NCI-H526 treated with DMSO at 0.1 percent for 48 hours (cell line): ENCODE results near the gene KLK7.
"Not testable (repeated sequence)": the region's sequence is repeated elsewhere in the genome, so short reads cannot be mapped to it uniquely, and the experiment has no call there.

ENCODE experiments used
- DNase-seq: peaks from one replicate; lab custom pipeline; 2025; lab: John Stamatoyannopoulos, UW

Gene KLK7

DNA sequence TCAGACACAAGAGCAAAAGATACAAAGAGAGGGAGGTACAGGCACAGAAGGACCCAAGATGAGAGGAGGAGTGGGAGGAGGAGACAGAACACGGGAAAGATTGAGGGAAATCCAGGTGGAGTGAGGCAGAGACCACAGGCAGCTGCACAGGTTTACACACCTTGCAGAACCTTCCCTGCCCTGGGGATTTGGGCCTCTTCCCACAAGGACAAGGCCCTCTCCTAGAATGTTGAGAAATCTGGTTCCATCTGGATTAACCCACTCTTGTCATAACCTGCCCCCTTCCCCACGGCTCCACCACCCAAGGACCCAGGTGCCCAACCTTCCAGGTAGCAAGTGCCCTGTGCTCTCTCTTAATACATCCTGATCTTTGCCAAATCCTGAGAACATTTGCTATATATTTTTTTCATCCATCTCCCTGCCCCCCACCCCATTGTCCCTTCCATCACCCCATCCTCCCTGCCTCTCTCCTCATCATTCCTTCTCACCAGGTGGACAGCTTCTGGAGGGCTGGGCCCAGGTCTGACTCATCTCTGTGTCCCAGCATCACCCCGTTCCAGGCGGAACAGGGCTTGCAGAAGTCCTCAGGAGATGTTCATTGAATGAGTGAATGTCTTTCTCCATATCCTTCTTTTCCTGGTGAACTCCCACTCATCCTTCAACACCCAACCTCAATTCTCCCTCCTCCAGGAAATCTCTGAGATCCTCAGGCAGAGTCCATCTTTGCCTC is 26.5 kb upstream of the KLK7 start:
- no peak for DNase-seq

DNA sequence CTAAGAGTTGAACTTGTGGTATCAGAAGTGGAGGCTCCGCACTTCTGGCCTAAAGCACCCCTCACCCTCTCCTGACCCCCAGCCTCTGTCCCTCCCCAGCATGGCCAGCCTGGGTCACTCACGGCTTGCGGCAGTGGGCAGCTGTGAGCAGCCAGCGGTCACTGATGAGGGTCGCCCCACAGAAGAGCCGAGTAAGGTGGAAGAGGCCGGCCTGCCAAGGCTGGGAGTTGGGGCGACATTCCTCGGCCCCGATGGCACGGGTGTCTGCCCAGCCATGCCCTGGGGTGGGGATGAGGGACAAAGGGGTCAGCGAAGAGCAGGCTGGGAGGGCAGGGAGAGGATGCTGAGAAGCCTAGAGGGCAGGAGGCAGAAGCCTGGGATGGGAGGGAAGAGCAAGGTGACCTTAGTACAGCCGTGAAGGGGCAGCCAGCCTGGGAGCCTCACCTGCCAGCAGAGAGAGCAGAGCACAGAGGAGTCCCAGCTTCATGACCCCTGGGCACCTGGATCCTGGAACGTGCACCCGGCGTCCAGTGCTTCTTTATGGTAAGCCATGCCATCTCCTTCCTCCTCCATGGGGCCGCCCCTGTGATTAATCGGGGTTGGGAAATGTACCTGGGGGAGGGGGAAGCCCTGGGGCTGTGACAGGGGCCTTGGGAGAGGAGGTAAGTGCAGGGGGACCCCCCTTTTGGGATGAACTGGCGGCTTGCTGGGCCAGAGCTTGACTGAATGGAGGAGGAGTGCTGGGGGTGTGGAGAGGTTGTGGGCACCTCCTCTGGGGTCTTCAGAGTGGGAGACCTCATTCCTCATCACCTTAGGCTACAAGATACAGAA is 25.6 kb upstream of the KLK7 start:
- no peak for DNase-seq

DNA sequence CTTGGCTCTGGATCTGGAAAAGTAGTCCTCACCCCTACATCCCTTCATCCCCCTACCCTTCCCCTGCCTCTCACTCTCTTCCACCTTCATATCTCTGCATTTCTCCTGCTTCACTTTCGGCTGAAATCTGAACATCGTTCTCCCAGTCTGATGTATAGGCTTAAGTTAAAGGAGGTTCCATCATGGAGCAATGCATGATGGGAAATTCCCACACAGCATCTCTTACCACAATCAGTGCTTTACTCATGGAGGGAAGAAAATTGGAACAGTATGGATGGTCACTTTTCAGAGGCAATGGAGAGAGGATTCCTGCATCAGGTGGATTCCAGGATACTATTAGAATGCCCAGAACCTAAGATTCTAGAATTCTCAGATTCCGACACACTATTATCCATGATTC is 23.8 kb upstream of the KLK7 start:
- no peak for DNase-seq

GRCh38 chr19:51006406-51006805 is 22.7 kb upstream of the KLK7 start:
- DNase-seq = no peak

GRCh38 chr19:51005248-51005647 is 21.5 kb upstream of the KLK7 start:
- no peak for DNase-seq

DNA sequence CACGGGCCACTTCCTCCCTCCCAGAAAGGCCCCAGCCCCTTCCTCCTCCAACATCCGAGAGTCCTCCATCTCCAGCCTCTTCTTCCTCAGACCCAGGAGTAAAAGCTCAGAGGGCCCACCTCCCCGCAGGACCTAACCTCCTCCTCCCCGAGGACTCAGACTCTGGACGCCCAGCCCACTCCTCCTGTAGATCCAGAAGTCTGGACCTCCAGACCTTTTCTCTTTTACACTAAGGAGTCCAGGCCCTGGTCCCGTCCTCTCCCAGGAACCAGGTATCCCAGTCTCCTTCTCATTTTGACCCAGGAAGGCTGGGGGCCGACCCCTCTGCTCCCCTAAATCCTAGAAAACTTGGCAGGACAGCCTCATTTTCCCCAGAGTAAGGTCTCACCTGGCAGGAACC is 19.6 kb upstream of the KLK7 start:
- no peak for DNase-seq

- no peak for DNase-seq
Measured at GRCh38 chr19:51002542-51003311, 19.0 kb upstream of the KLK7 start.

DNA sequence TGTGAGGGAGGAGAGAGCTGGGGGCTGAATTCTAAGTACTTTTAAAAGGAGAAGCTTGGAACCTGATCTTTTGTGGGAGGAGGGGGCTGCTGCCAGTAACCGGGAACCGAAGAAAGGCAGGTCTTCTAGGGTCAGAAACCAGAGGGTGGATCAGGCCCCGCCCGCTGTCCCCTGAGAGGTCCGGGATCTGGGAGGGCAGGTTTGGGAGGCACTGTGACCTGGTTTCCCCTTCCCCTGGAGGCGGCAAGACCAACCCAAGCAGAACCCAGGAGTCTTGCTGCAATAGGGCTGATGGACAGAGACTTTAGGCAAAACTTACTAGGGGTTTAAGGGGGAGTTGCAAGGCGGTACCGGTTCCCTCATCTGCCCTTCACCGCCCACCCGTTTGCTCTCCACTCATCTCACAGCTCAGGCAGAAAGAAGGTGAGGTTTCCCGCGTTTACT is 18.4 kb upstream of the KLK7 start:
- DNase-seq = no peak

DNA sequence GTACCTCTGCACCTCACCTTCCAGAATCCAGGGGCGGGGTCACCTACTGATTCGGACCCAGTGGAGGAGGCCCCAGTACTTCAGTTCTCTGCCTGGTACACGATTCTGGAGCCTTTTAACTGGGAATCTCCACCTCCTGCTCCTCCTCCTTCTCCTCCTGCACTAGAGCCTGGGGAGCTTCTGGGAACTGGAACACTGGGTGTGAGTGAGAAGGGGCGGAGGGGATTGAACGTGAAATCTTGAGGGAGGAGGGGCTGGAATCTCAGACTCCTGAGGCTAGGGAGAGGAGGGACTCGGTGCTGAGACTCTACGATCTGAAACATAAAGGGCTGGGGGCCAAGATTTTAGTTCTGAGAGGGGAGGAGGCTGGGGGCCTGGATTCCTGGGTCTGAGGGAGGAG is 17.8 kb upstream of the KLK7 start, which contains the start of gene KLK8:
Gene KLK8, minus strand, starts transcription at position 90 of the 400 bp plus-strand sequence. CDS start 437 bp downstream, outside the sequence.
- DNase-seq = no peak

DNA sequence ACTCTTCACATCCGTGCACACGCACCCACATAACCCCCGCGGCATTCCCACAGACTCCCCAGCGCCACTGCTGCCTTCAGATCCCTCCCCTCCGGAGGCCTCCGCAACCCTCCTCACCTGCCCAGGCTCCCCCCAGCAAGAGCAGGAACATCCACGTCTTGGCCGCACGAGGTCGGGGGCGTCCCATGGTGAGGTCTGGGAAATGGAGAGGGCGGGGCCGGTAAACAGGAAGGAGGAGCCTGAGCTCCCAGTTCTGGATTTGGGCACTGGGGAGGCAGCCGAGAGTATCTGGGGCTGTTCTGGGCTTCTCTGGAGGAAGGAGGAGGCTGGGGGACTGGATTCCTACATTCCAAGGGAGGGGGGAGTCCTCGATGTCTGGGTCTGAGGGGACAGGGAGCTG is 17.3 kb upstream of the KLK7 start:
- DNase-seq = no peak

GRCh38 chr19:51000426-51000825 is 16.7 kb upstream of the KLK7 start:
- no peak for DNase-seq

- no peak for DNase-seq
Measured at GRCh38 chr19:50998686-50999085, 15.0 kb upstream of the KLK7 start.

- DNase-seq = no peak
Measured at GRCh38 chr19:50998061-50998460, 14.3 kb upstream of the KLK7 start.

DNA sequence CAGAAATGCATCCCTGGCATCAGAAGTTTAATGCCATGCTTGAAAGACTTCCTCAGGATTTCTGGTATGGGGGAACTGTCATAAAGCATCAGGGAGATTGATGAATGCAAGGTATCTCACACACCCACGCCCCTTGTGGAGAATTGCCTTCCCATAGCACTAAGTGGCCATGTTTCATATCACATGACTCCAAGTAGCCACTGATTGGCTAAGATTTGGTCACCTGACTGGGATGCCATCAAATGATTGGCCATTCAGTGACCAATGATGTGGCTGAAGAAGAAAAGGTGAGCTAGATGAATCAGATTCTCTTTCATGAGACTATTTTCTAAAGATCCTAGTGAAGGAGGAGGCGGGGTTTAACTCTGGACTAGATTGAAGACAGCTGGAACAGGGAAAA is 10.4 kb upstream of the KLK7 start:
- no peak for DNase-seq

DNA sequence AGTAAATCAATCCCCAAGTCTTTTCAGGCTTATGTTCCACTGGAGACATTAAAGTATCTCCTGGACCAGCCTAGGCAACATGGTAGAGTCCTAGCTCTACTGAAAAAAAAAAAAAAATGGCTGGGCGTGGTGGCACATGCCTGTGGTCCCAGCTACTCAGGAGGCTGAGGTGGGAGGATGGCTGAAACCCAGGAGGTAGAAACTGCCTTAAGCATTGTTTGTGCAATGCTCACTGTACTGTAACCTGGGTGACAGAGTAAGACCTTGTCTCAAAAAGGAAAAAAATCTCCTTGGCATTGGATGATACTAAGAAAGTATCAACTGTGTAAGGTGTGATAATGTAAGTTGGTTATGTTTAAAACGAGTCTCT is 8.9 kb upstream of the KLK7 start:
- no peak for DNase-seq

DNA sequence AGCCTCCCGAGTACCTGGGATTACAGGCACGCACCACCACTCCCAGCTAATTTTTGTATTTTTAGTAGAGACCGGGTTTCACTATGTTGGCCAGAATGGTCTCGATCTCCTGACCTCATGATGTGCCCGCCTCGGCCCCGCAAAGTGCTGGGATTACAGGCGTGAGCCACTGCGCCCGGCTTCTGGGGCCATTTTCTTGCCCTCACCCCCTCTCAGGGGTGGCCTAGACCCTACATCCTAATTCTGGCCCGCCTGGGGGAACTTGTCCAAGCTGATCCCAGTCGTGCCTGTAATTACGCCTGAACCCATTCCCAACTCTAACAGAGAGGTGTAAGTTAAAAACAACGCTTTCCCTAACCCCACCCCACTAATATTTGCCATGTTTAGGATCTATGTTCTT is 699 bp upstream of the KLK7 start:
- DNase-seq = not testable (repeated sequence)

DNA sequence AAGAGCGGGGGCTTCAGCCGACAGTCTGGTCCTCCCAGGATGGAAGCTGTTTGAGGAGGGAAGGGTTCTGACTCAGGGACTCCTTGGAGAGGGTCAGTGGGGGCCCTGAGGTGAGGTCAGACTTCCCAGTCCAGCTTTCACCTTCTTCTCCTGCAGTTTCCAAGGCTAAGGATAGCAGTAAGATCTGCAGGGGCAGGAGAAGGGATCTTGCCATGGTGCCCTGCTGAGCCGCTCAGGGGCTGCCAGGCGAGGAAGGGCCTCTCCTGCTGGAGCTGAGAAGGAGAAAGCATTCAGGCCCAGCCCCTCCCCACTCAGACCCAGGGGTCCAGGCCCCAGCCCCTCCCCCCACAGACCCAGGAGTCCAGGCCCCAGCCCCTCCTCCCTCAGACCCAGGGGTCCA is 1.5 kb downstream of the KLK7 start:
- DNase-seq = no peak

- no peak for DNase-seq
Measured at GRCh38 chr19:50981587-50982146, 2.0 kb downstream of the KLK7 start.

GRCh38 chr19:50980208-50980607 is 3.5 kb downstream of the KLK7 start:
- no peak for DNase-seq

- no peak for DNase-seq
Measured at GRCh38 chr19:50979758-50980157, 4.0 kb downstream of the KLK7 start.

DNA sequence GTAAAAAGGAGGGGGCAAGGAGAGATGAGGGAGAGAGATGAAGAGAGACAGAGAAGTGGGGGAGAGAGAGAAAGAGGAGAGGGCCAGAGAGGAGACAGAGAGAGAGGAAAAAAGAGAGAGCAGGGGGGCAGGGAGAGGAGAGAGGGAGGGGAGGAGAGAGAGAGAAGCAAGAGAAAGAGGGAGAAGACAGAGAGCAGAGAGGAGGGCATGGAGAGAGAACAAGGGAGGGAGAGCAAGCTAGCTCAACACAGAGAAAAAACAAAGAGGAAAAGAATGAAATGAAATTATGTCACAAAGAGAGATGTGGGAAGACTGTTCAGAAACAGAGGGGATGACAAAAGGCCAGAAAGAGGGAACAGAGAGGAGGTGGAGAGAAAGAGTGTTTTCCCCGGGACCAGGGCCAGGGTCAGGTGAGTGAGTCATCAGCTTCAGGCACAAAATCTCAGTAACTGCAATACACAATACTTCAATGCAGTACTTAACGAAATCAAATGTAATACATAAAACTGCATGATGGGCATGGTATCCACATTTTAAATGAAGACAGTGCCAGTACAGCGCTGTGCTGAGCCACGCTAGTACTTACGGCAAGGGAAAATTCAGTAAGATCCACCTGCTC is 4.8 kb downstream of the KLK7 start:
- DNase-seq = no peak

DNA sequence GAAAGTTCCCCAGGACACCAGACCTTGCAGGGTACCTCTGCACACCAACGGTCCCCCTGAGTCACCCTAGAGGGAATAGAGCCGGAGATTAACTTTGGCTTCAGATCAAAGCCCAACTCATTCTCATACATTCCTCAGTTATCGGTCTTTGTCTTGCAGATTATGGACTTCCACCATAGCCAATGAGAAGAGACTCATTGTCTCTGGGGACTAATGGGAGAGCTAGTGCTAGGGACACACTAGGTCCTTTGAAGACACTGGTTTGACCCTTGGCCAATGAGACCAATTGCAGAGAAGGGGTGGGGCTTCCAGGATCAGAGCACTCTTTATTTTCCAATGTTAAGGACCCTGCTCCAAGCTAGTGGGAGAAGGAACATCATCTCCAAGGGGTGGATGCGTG is 6.1 kb downstream of the KLK7 start:
- DNase-seq = no peak
